Epithelial cell of esophagus (primary cell): Measurements from ENCODE around the gene FBXO28.

Source experiments
- DNase-seq: peaks from one replicate; pipeline ENCODE4 v3.0.0; 2010; ENCODE audit warnings: low read depth
- H3K4me3 ChIP-seq: 2 replicates; pipeline ENCODE4 v1.5.1; 2011; ENCODE audit warnings: mild to moderate bottlenecking, low read length, control low read depth
- CTCF ChIP-seq: IDR thresholded peaks from 2 replicates; pipeline ENCODE4 v1.5.1; 2011; ENCODE audit warnings: low read depth, mild to moderate bottlenecking, low read length, control low read depth, inconsistent platforms; ENCODE audit not compliant: insufficient read depth; ENCODE audit errors: missing control alignments

FBXO28 gene

GRCh38 chr1:224163311-224163710 is 49.4 kb downstream of the FBXO28 start:
- H3K4me3 ChIP-seq: no peak overlapping the region
- no peak for TF ChIP-seq CTCF
- DNase-seq: no peak

GRCh38 chr1:224168859-224169380 is 55.0 kb downstream of the FBXO28 start:
- peak; percentile 24 for DNase-seq
- no peak overlapping the region for H3K4me3 ChIP-seq
- no peak for TF ChIP-seq CTCF

GRCh38 chr1:224169718-224170270 is 55.9 kb downstream of the FBXO28 start:
- TF ChIP-seq CTCF: no peak
- DNase-seq: no peak
- no peak overlapping the region for H3K4me3 ChIP-seq

GRCh38 chr1:224170343-224170742 is 56.4 kb downstream of the FBXO28 start:
- H3K4me3 ChIP-seq: no peak overlapping the region
- no peak for TF ChIP-seq CTCF
- no peak for DNase-seq

- peak; percentile 50 for DNase-seq
- peak; percentile 67 for TF ChIP-seq CTCF
- no peak overlapping the region for H3K4me3 ChIP-seq
Measured at GRCh38 chr1:224170748-224171478, 57.0 kb downstream of the FBXO28 start.

GRCh38 chr1:224172229-224172628 is 58.3 kb downstream of the FBXO28 start:
- H3K4me3 ChIP-seq: no peak overlapping the region
- DNase-seq: no peak
- TF ChIP-seq CTCF: no peak

GRCh38 chr1:224173523-224173922 is 59.6 kb downstream of the FBXO28 start:
- H3K4me3 ChIP-seq: no peak overlapping the region
- peak; percentile 89 for DNase-seq
- TF ChIP-seq CTCF: no peak
